ENCODE measurements around the gene FXYD5.

FXYD5 gene

GRCh38 chr19:35209646-35210045 lies 55.1 kb downstream of the FXYD5 start:
- no peak overlapping the region for H3K4me3 ChIP-seq (ENCODE audit: low read depth, low read length)
- no peak for TF ChIP-seq CTCF (IDR thresholded peaks at IDR 0.05; ENCODE audit: borderline replicate concordance, insufficient read depth, low read depth, low read length)

GRCh38 chr19:35211545-35212230 lies 57.2 kb downstream of the FXYD5 start:
- no peak for TF ChIP-seq CTCF (IDR thresholded peaks at IDR 0.05; ENCODE audit: borderline replicate concordance, insufficient read depth, low read depth, low read length)
- no peak overlapping the region for H3K4me3 ChIP-seq (ENCODE audit: low read depth, low read length)

- no peak for TF ChIP-seq CTCF (IDR thresholded peaks at IDR 0.05; ENCODE audit: borderline replicate concordance, insufficient read depth, low read depth, low read length)
Observed at GRCh38 chr19:35212241-35212640, 57.7 kb downstream of the FXYD5 start.

GRCh38 chr19:35213663-35214632 lies 59.4 kb downstream of the FXYD5 start:
- H3K4me3 ChIP-seq (ENCODE audit: low read depth, low read length): no peak overlapping the region
- TF ChIP-seq CTCF (IDR thresholded peaks at IDR 0.05; ENCODE audit: borderline replicate concordance, insufficient read depth, low read depth, low read length): no peak

More at GRCh38 chr19:35212241-35212640, 57.7 kb downstream of the FXYD5 start:
- H3K4me3 ChIP-seq (ENCODE audit: low read depth, low read length): no peak overlapping the region

GRCh38 chr19:35214766-35215422 lies 60.4 kb downstream of the FXYD5 start:
- TF ChIP-seq CTCF (IDR thresholded peaks at IDR 0.05; ENCODE audit: borderline replicate concordance, insufficient read depth, low read depth, low read length): no peak
- no peak overlapping the region for H3K4me3 ChIP-seq (ENCODE audit: low read depth, low read length)

GRCh38 chr19:35216016-35216832 lies 61.7 kb downstream of the FXYD5 start:
- TF ChIP-seq CTCF (IDR thresholded peaks at IDR 0.05; ENCODE audit: borderline replicate concordance, insufficient read depth, low read depth, low read length): no peak
- H3K4me3 ChIP-seq (ENCODE audit: low read depth, low read length): no peak overlapping the region
